Measurements from ENCODE around the gene PLCB1. TPM values are rescaled to one million over a fixed set of nuclear protein-coding genes. Genes with fewer than 3 reads are reported as not detected.
A peak's percentile ranks its signal among the peaks of the same experiment; 100 is the strongest.

Gene PLCB1
- total RNA-seq, 2 experiments from 2014 or later = 3.1 to 3.6 TPM

GRCh38 chr20:8661229-8661952 is 529.3 kb downstream of the PLCB1 start:
- Mint-ChIP-seq H3K9me3 (no peaks in the 10 kb centered on the region), H3K4me3 (no peak overlapping the region), H3K27ac (no peak overlapping the region), H3K27me3 (no peaks in the 10 kb centered on the region), H3K36me3 (ENCODE audit: low read depth) (no peaks in the 10 kb centered on the region), H3K4me1 (ENCODE audit: low read depth) (no peaks in the 10 kb centered on the region)
- ChIA-PET CTCF (no interaction called here), POLR2A (no interaction called here)
- intact Hi-C loops (cut with micrococcal nuclease) = no loop called here
- TF ChIP-seq, protein P1, sequence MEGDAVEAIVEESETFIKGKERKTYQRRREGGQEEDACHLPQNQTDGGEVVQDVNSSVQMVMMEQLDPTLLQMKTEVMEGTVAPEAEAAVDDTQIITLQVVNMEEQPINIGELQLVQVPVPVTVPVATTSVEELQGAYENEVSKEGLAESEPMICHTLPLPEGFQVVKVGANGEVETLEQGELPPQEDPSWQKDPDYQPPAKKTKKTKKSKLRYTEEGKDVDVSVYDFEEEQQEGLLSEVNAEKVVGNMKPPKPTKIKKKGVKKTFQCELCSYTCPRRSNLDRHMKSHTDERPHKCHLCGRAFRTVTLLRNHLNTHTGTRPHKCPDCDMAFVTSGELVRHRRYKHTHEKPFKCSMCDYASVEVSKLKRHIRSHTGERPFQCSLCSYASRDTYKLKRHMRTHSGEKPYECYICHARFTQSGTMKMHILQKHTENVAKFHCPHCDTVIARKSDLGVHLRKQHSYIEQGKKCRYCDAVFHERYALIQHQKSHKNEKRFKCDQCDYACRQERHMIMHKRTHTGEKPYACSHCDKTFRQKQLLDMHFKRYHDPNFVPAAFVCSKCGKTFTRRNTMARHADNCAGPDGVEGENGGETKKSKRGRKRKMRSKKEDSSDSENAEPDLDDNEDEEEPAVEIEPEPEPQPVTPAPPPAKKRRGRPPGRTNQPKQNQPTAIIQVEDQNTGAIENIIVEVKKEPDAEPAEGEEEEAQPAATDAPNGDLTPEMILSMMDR (IDR thresholded peaks at IDR 0.05) = no peak
- DNase-seq (peak; percentile 8), ATAC-seq (no peak)

GRCh38 chr20:8662433-8662954 is 530.4 kb downstream of the PLCB1 start:
- DNase-seq (peak; percentile 2), ATAC-seq (peak; percentile 42)
- H3K4me3 Mint-ChIP-seq = no peak overlapping the region
- no peaks in the 10 kb centered on the region for H3K27me3 Mint-ChIP-seq
- intact Hi-C loops (cut with micrococcal nuclease) = no loop called here
- H3K4me1 Mint-ChIP-seq (ENCODE audit: low read depth) = no peaks in the 10 kb centered on the region
- TF ChIP-seq, protein P1 (IDR thresholded peaks at IDR 0.05) = no peak
- no peak overlapping the region for H3K27ac Mint-ChIP-seq
- no peaks in the 10 kb centered on the region for H3K36me3 Mint-ChIP-seq (ENCODE audit: low read depth)
- H3K9me3 Mint-ChIP-seq = no peaks in the 10 kb centered on the region
- POLR2A ChIA-PET = no interaction called here
- CTCF ChIA-PET = interaction anchor here (1.3 kb wide), 1 partner anchor 60 kb away, joined by 3 read pairs; no protein-coding TSS in a partner anchor

DNA sequence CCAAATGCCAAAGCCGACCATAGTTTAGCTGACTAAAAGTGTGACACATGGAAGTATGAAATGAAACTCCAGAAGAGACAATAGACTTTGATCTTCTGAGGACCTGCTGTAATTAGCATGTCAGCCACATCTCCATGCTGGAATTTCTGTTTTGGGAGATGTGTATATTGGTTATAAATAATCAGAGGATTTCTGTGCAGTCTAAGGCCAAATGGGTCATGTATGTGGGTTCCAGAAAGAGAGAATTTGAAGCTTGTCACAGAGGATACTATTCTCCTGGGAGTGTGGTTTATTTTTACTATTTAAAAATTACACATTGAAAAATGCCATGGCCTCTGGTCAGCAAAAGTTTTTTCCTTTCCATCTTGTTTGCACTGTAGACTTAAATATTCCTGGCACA is 531.4 kb downstream of the PLCB1 start:
- intact Hi-C loops (cut with micrococcal nuclease) = no loop called here
- ChIA-PET CTCF (interaction anchor here (1.3 kb wide), 1 partner anchor 59 kb away, joined by 3 read pairs; no protein-coding TSS in a partner anchor), POLR2A (no interaction called here)
- H3K27me3 Mint-ChIP-seq = no peaks in the 10 kb centered on the region
- H3K9me3 Mint-ChIP-seq = no peaks in the 10 kb centered on the region
- H3K36me3 Mint-ChIP-seq (ENCODE audit: low read depth) = no peaks in the 10 kb centered on the region
- H3K4me1 Mint-ChIP-seq (ENCODE audit: low read depth) = no peaks in the 10 kb centered on the region
- no peak overlapping the region for H3K4me3 Mint-ChIP-seq
- DNase-seq (no peak), ATAC-seq (no peak)
- H3K27ac Mint-ChIP-seq = no peak overlapping the region
- TF ChIP-seq, protein P1 (IDR thresholded peaks at IDR 0.05) = no peak

- DNase-seq (no peak), ATAC-seq (no peak)
- intact Hi-C loops (cut with micrococcal nuclease) = no loop called here
- no peak overlapping the region for H3K27ac Mint-ChIP-seq
- TF ChIP-seq, protein P1 (IDR thresholded peaks at IDR 0.05) = no peak
- ChIA-PET CTCF (no interaction called here), POLR2A (no interaction called here)
- no peaks in the 10 kb centered on the region for H3K36me3 Mint-ChIP-seq (ENCODE audit: low read depth)
- H3K4me1 Mint-ChIP-seq (ENCODE audit: low read depth) = no peaks in the 10 kb centered on the region
- H3K9me3 Mint-ChIP-seq = no peaks in the 10 kb centered on the region
- no peak overlapping the region for H3K4me3 Mint-ChIP-seq
- H3K27me3 Mint-ChIP-seq = no peaks in the 10 kb centered on the region
These were observed 532.7 kb downstream of the PLCB1 start for GRCh38 chr20:8664778-8665177.

GRCh38 chr20:8667306-8667705 is 535.2 kb downstream of the PLCB1 start:
- ChIA-PET CTCF (no interaction called here), POLR2A (no interaction called here)
- Mint-ChIP-seq H3K27ac (no peak overlapping the region), H3K9me3 (no peaks in the 10 kb centered on the region), H3K4me1 (ENCODE audit: low read depth) (peaks cover 5% of the 10 kb centered on the region), H3K4me3 (no peak overlapping the region), H3K27me3 (no peaks in the 10 kb centered on the region), H3K36me3 (ENCODE audit: low read depth) (no peaks in the 10 kb centered on the region)
- ATAC-seq (no peak), DNase-seq (no peak)
- TF ChIP-seq, protein P1 (IDR thresholded peaks at IDR 0.05) = no peak
- intact Hi-C loops (cut with micrococcal nuclease) = no loop called here
